AG04450 (cell line): Measurements from ENCODE around the gene RNASE7. TPM values are rescaled to one million over a fixed set of nuclear protein-coding genes. Genes with fewer than 3 reads are reported as not detected.

Source experiments
- CTCF ChIA-PET: fragments of 300-600, 350-600 bp; formaldehyde crosslinking; extraction: SDS; loops from one replicate; lab custom pipeline; 2022; ENCODE audit warnings: antibody characterized with exemption, inconsistent platforms; lab: Charles Lee
- POLR2A ChIA-PET: fragments of 350-600 bp; formaldehyde crosslinking; extraction: SDS; loops from one replicate; lab custom pipeline; 2021; ENCODE audit warnings: antibody characterized with exemption, inconsistent platforms; lab: Yijun Ruan, JAX
- DNase-seq: peaks from one replicate; pipeline ENCODE4 v3.0.0-alpha.2; 2011; ENCODE audit warnings: low read depth, low spot score
- H3K27ac ChIP-seq: one replicate; pipeline ENCODE4 v1.5.1; 2012; ENCODE audit warnings: low read depth, low read length, control low read depth
- H3K27me3 ChIP-seq: one replicate; pipeline ENCODE4 v1.6.0; 2012; ENCODE audit warnings: low read length; ENCODE audit not compliant: control insufficient read depth, insufficient read depth
- H3K4me3 ChIP-seq: 2 replicates; pipeline ENCODE4 v1.5.1; 2011; ENCODE audit warnings: mild to moderate bottlenecking, low read depth, low read length, control low read depth
- H3K9me3 ChIP-seq: 2 replicates; pipeline ENCODE4 v1.5.1; 2012; ENCODE audit warnings: low read length; ENCODE audit not compliant: control insufficient read depth, insufficient read depth
- CTCF ChIP-seq: IDR thresholded peaks from 2 replicates; pipeline ENCODE4 v1.5.1; 2011; ENCODE audit warnings: low read depth, low read length, control low read depth, inconsistent platforms
- polyA plus RNA-seq: library from polyadenylated mRNA; depleted of rRNA; stranded (reverse); fragments of >200 nt; gene quantifications from 2 replicates; pipeline ENCODE4 v1.2.3, GENCODE V29; 2011

Gene RNASE7
- polyA plus RNA-seq, 1 experiment: not detected

- CTCF ChIA-PET: interaction anchor here (1.9 to 13.3 kb wide), 5 partner anchors 29 to 96 kb away, joined by 6 to 310 read pairs (median 18); no protein-coding TSS in a partner anchor
- no peak for TF ChIP-seq CTCF
- H3K27me3 ChIP-seq: peaks cover 16% of the 10 kb centered on the region
- H3K4me3 ChIP-seq: no peak overlapping the region
- DNase-seq: no peak
- no peaks in the 10 kb centered on the region for H3K9me3 ChIP-seq
- H3K27ac ChIP-seq: no peak overlapping the region
- POLR2A ChIA-PET: no interaction called here
Measured at GRCh38 chr14:21011136-21011535, 31.0 kb upstream of the RNASE7 start.

GRCh38 chr14:21014761-21015190, 27.4 kb upstream of the RNASE7 start:
- H3K27ac ChIP-seq: no peak overlapping the region
- H3K9me3 ChIP-seq: no peaks in the 10 kb centered on the region
- no peak overlapping the region for H3K4me3 ChIP-seq
- POLR2A ChIA-PET: interaction anchor here (0.6 to 2.0 kb wide), 6 partner anchors 26 to 178 kb away, joined by 3 to 12 read pairs (median 3); partner anchors contain the start of gene ARHGEF40
- CTCF ChIA-PET: interaction anchor here (0.5 to 13.3 kb wide), 49 partner anchors 9 to 703 kb away, joined by 3 to 310 read pairs (median 7); partner anchors contain the start of genes ARHGEF40, NDRG2, RNASE7 and RNASE8
- peak; percentile 96 for TF ChIP-seq CTCF
- DNase-seq: peak; percentile 65
- H3K27me3 ChIP-seq: peaks cover 20% of the 10 kb centered on the region

DNA sequence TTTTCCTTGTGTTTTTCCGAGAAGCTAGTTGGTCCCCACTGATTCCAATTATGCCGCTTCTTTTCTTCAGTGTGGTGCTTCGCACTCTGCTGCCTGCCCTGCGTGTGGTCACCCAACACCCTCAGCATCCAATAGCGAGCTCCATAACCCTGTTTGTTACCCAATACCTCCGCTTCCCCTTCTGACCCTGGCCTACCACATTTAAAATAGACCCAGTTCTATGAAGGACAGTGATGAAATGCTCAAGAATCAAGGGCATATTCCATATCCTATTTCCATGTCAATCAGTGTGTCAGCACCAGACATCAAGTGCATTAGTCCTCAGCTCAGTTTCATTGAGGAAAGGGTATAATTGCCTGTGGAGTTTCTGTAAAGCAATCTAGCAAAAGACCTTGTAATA, 26.9 kb upstream of the RNASE7 start:
- peaks cover 23% of the 10 kb centered on the region for H3K27me3 ChIP-seq
- no peak overlapping the region for H3K4me3 ChIP-seq
- no peak for TF ChIP-seq CTCF
- no peaks in the 10 kb centered on the region for H3K9me3 ChIP-seq
- DNase-seq: no peak
- ChIA-PET POLR2A (interaction anchor here (0.6 to 2.0 kb wide), 6 partner anchors 25 to 179 kb away, joined by 3 to 12 read pairs (median 3); partner anchors contain the start of gene ARHGEF40), CTCF (interaction anchor here (0.6 to 13.3 kb wide), 45 partner anchors 8 to 704 kb away, joined by 3 to 310 read pairs (median 9); partner anchors contain the start of genes ARHGEF40, NDRG2, RNASE7 and RNASE8)
- H3K27ac ChIP-seq: no peak overlapping the region

DNA sequence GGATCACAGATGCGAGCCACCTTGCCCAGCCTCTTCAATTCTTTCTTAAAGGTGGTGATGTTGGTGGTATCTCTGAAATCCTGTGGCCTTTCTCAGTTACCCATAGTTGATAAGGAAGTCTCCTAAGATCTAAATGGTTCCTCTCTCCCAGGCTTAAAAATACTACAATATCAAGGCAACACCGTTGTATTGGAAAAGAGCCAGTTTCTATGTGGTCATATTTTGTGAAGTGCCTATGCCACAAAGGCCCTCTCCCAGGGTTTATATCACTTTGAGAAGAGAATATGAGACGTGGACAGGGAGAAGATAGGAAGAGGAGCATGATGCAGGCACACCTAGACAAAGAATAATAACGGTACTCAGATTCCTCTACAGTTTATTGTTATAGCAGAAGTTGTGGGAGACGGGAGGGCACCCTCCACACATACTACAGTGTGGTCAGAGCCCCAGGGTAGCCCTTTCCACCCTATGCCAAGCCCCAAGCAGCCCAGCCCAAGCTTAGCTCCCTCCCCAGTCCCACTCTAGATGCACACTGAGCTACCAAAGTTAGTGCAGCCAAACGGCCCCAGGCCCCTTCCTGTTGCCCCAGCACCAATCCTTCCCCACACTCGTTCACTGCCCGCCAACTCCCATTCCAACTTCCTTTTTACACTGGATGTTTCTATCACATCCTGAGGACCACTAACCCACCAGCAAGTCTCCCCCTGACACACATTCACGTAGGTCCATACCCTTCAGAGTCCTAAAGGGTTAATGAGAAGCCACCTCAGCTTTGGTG, 25.6 kb upstream of the RNASE7 start:
- ChIA-PET CTCF (interaction anchor here (1.7 to 13.3 kb wide), 12 partner anchors 12 to 120 kb away, joined by 4 to 310 read pairs (median 44); partner anchors contain the start of genes RNASE7, SLC39A2 and TMEM253), POLR2A (no interaction called here)
- Histone ChIP-seq H3K9me3 (no peaks in the 10 kb centered on the region), H3K27ac (no peak overlapping the region), H3K4me3 (no peak overlapping the region), H3K27me3 (peaks cover 28% of the 10 kb centered on the region)
- no peak for DNase-seq
- TF ChIP-seq CTCF: no peak
